GM12878 (cell line): Measurements from ENCODE around the gene NUDT1. TPM values are rescaled to one million over a fixed set of nuclear protein-coding genes. Genes with fewer than 3 reads are reported as not detected.

Experiments
- ATAC-seq: fragments of 200-7000 bp; cut with Tn5 transposase; 3 replicates; pipeline ENCODE4 v1.9.1; 2020; ENCODE audit warnings: mild to moderate bottlenecking, moderate library complexity
- BruUV-seq: library from RNA; stranded (reverse); fragments of 400-500 nt; replicated peaks from 2 replicates; lab custom pipeline; 2021; lab: Mats Ljungman, UMichigan
- CTCF ChIA-PET: fragments of 300-600 bp; sonication (Branson Sonifier 250); formaldehyde crosslinking; extraction: SDS; loops from one replicate; lab custom pipeline; 2021; ENCODE audit warnings: inconsistent platforms; lab: Yijun Ruan, JAX
- POLR2A ChIA-PET: fragments of 350-600 bp; formaldehyde crosslinking; extraction: SDS; loops from one replicate; lab custom pipeline; 2021; ENCODE audit warnings: inconsistent platforms; lab: Charles Lee
- RAD21 ChIA-PET: fragments of 300-600 bp; sonication (Branson Sonifier 250); formaldehyde crosslinking; loops from one replicate; lab custom pipeline; 2023; ENCODE audit warnings: antibody characterized with exemption; ENCODE audit not compliant: unreplicated experiment; lab: Charles Lee
- SMC1A ChIA-PET: fragments of 300-600 bp; sonication (Branson Sonifier 250); formaldehyde crosslinking; loops from one replicate; lab custom pipeline; 2023; ENCODE audit not compliant: unreplicated experiment, uncharacterized antibody; lab: Charles Lee
- DNase-seq: peaks from one replicate; pipeline ENCODE4 v3.0.0-alpha.2; 2011; ENCODE audit warnings: low read depth, low spot score
- FAIRE-seq: peaks from 3 replicates; lab custom pipeline; 2011; peaks lifted over from hg19 to GRCh38; lab: Jason Lieb, UNC
- H2AFZ ChIP-seq: 2 replicates; pipeline ENCODE4 v1.6.0; 2011; ENCODE audit warnings: low read depth, low read length, control low read depth; ENCODE audit not compliant: control insufficient read depth
- H3K27ac ChIP-seq: 2 replicates; pipeline ENCODE4 v1.5.1; 2011; ENCODE audit warnings: control low read depth; ENCODE audit not compliant: control insufficient read depth, insufficient read depth
- H3K27me3 ChIP-seq, 2 experiments: replicated peaks in 1 of 2; 2 replicates each; pipeline versions ENCODE4 v1.6.0 to v1.6.1; 2011; ENCODE audit warnings: low read length in 1 of 2; ENCODE audit not compliant: control insufficient read depth in 2 of 2, insufficient read depth in 2 of 2
- H3K36me3 ChIP-seq, 2 experiments: 2 replicates each; pipeline ENCODE4 v1.5.1; 2011; ENCODE audit warnings: low read length in 1 of 2; ENCODE audit not compliant: control insufficient read depth in 2 of 2, insufficient read depth in 2 of 2
- H3K4me1 ChIP-seq: 2 replicates; pipeline ENCODE4 v1.6.1; 2011; ENCODE audit warnings: mild to moderate bottlenecking, low read length, moderate library complexity, mixed read lengths; ENCODE audit not compliant: control insufficient read depth, insufficient read depth
- H3K4me2 ChIP-seq: 2 replicates; pipeline ENCODE4 v1.6.0; 2011; ENCODE audit warnings: control low read depth; ENCODE audit not compliant: control insufficient read depth, insufficient read depth
- H3K4me3 ChIP-seq: fragments of 200-600 bp; sonication (generic); 2 replicates; pipeline ENCODE4 v1.5.1; 2016
- H3K79me2 ChIP-seq: 2 replicates; pipeline ENCODE4 v1.6.0; 2011; ENCODE audit warnings: low read length; ENCODE audit not compliant: control insufficient read depth, insufficient read depth
- H3K9ac ChIP-seq: 2 replicates; pipeline ENCODE4 v1.8.0; 2011; ENCODE audit warnings: low read length, control low read depth, mixed read lengths; ENCODE audit not compliant: control insufficient read depth, insufficient read depth
- H3K9me3 ChIP-seq: replicated peaks from 3 replicates; pipeline ENCODE4 v1.5.1; 2011; ENCODE audit warnings: mild to moderate bottlenecking, low read length; ENCODE audit not compliant: control insufficient read depth, insufficient read depth
- H4K20me1 ChIP-seq: 2 replicates; pipeline ENCODE4 v1.6.0; 2011; ENCODE audit not compliant: control insufficient read depth, insufficient read depth
- BACH1 ChIP-seq: fragments of 450-650 bp; IDR thresholded peaks from 2 replicates; pipeline ENCODE4 v1.6.1; 2017; ENCODE audit warnings: mild to moderate bottlenecking, borderline replicate concordance
- BMI1 ChIP-seq: fragments of 450-650 bp; IDR thresholded peaks from 2 replicates; pipeline ENCODE4 v1.6.1; 2016; ENCODE audit warnings: mild to moderate bottlenecking, moderate library complexity, borderline replicate concordance
- EED ChIP-seq: sonication (generic); IDR thresholded peaks from 2 replicates; pipeline ENCODE4 v1.6.1; 2016; ENCODE audit warnings: antibody characterized with exemption, low read depth
- ETV6 ChIP-seq, 2 experiments: fragments of 450-650 bp in 1 of 2; IDR thresholded peaks in 1 of 2; conservative IDR thresholded peaks in 1 of 2; 2 replicates each; pipeline ENCODE4 v1.6.1; 2014; ENCODE audit warnings: antibody characterized with exemption in 1 of 2, borderline replicate concordance in 1 of 2, low read depth in 1 of 2, mild to moderate bottlenecking in 1 of 2, moderate library complexity in 1 of 2
- JUNB ChIP-seq: IDR thresholded peaks from 2 replicates; pipeline ENCODE4 v1.6.1; 2016; ENCODE audit warnings: antibody characterized with exemption, mild to moderate bottlenecking
- MEF2B ChIP-seq: fragments of 450-650 bp; IDR thresholded peaks from 2 replicates; pipeline ENCODE4 v1.6.1; 2018; ENCODE audit warnings: mild to moderate bottlenecking, moderate library complexity; ENCODE audit not compliant: partially characterized antibody, poor library complexity, severe bottlenecking
- MTA3 ChIP-seq: IDR thresholded peaks from 2 replicates; pipeline ENCODE4 v1.6.1; 2012; ENCODE audit warnings: low read length, inconsistent platforms, borderline replicate concordance
- MYB ChIP-seq: fragments of 150-350 bp; IDR thresholded peaks from 2 replicates; pipeline ENCODE4 v1.6.1; 2014; ENCODE audit warnings: mild to moderate bottlenecking, low read depth, low read length, borderline replicate concordance
- NFIC ChIP-seq: IDR thresholded peaks from 2 replicates; pipeline ENCODE4 v1.6.1; 2012; ENCODE audit warnings: low read depth, mild to moderate bottlenecking, inconsistent platforms, low read length, moderate library complexity
- NFYB ChIP-seq: IDR thresholded peaks from 2 replicates; pipeline ENCODE4 v1.6.1; 2011; ENCODE audit warnings: low read depth, mild to moderate bottlenecking, low read length, improper control_type of control experiment, moderate library complexity; ENCODE audit not compliant: insufficient read depth
- ZNF217 ChIP-seq: fragments of 450-650 bp; IDR thresholded peaks from 2 replicates; pipeline ENCODE4 v1.6.1; 2017; ENCODE audit warnings: antibody characterized with exemption, mild to moderate bottlenecking
- ZNF384 ChIP-seq: IDR thresholded peaks from 2 replicates; pipeline ENCODE4 v1.6.1; 2012; ENCODE audit warnings: low read depth, mild to moderate bottlenecking, low read length, improper control_type of control experiment, borderline replicate concordance
- WGBS: methylation state at CpG from one replicate; pipeline ENCODE4 v1.1.6; 2016; ENCODE audit warnings: low lambda C conversion rate; ENCODE audit not compliant: insufficient replicate concordance, insufficient coverage; ENCODE audit errors: missing lambda C conversion rate; 5-methylcytosine and 5-hydroxymethylcytosine counted together
- in situ Hi-C: fragments of 300-500 bp; cut with MboI; formaldehyde crosslinking; loops from 9 replicates; pipeline ENCODE4 v1.14.3; 2018; ENCODE audit warnings: mixed read lengths
- intact Hi-C: fragments of 100-400 bp; cut with micrococcal nuclease; formaldehyde crosslinking; loops from one replicate; pipeline ENCODE4 v1.14.2; 2022; ENCODE audit not compliant: unreplicated experiment
- polyA plus RNA-seq, 11 experiments: library from polyadenylated mRNA; depleted of rRNA in 4 of 11; unstranded in 6 of 11; stranded (reverse) in 5 of 11; fragments of >200 nt; fragmentation: Nextera tagmentation in 4 of 11; fragmentation: Illumina TruSeq in 1 of 11; extraction: Ambion mirVana in 4 of 11; extraction: Trizol in 1 of 11; gene quantifications; 1 replicate in 1 of 11; 2 replicates in 10 of 11; pipeline versions ENCODE4 v1.2.1 to v1.2.3, GENCODE V29; 2011 to 2016; ENCODE audit warnings: inconsistent platforms in 2 of 11, missing spikeins in 2 of 11, low read depth in 1 of 11
- total RNA-seq, 4 experiments: library from RNA; depleted of rRNA in 3 of 4; stranded (reverse); fragments of >200 nt in 3 of 4; fragmentation: Illumina TruSeq in 1 of 4; extraction: Trizol in 1 of 4; gene quantifications; 2 replicates each; pipeline versions ENCODE4 v1.2.1 to v1.2.3, GENCODE V29; 2013 to 2021
- TF ChIP-seq, protein P1 (sequence below): IDR thresholded peaks from 2 replicates; pipeline ENCODE4 v1.6.1; 2012; ENCODE audit warnings: mild to moderate bottlenecking, low read depth, low read length
- TF ChIP-seq, protein P2 (sequence below): fragments of 450-650 bp; IDR thresholded peaks from 2 replicates; pipeline ENCODE4 v1.6.1; 2016; ENCODE audit warnings: mild to moderate bottlenecking
- TF ChIP-seq, protein P3 (sequence below): IDR thresholded peaks from 2 replicates; pipeline ENCODE4 v1.6.1; 2012; ENCODE audit warnings: low read depth, low read length, improper control_type of control experiment

Gene NUDT1
- total and polyA plus RNA-seq, 10 of the 15 experiments (the other 5 are each of a cell fraction or from before 2014, with no cell fraction given): 7.7 to 122 (median 59.2) TPM

DNA sequence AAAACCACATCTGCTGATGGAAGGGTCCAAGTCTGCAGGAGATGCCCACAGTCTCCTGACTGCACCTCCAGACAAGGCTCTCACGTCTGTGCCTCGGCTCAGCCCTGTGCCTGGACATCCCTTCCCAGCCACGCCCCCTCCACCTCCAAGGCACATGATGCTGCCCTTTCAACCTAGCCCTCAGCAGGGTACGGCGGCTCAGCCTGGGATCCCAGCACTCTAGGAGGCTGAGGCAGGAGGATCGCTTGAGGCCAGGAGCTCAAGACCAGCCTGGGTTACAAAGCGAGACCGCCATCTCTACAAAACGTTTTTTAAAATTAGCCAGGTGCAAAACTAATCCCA, 23.6 kb upstream of the NUDT1 start:
- no peaks in the 10 kb centered on the region for H4K20me1 ChIP-seq
- H3K36me3 ChIP-seq: peaks cover 25 to 56% of the 10 kb centered on the region in 2 experiments
- intact Hi-C loops (no loop called here), in situ Hi-C loops (loop anchor here (10.0 kb wide), 1 partner anchor 554 kb away; no protein-coding TSS in a partner anchor)
- H3K4me1 ChIP-seq: no peaks in the 10 kb centered on the region
- 85% methylated on average over 8 of the region's 9 CpGs for WGBS
- no peak for FAIRE-seq
- H2AFZ ChIP-seq: no peak overlapping the region
- SMC1A ChIA-PET: no interaction called here
- TF ChIP-seq, protein P1, sequence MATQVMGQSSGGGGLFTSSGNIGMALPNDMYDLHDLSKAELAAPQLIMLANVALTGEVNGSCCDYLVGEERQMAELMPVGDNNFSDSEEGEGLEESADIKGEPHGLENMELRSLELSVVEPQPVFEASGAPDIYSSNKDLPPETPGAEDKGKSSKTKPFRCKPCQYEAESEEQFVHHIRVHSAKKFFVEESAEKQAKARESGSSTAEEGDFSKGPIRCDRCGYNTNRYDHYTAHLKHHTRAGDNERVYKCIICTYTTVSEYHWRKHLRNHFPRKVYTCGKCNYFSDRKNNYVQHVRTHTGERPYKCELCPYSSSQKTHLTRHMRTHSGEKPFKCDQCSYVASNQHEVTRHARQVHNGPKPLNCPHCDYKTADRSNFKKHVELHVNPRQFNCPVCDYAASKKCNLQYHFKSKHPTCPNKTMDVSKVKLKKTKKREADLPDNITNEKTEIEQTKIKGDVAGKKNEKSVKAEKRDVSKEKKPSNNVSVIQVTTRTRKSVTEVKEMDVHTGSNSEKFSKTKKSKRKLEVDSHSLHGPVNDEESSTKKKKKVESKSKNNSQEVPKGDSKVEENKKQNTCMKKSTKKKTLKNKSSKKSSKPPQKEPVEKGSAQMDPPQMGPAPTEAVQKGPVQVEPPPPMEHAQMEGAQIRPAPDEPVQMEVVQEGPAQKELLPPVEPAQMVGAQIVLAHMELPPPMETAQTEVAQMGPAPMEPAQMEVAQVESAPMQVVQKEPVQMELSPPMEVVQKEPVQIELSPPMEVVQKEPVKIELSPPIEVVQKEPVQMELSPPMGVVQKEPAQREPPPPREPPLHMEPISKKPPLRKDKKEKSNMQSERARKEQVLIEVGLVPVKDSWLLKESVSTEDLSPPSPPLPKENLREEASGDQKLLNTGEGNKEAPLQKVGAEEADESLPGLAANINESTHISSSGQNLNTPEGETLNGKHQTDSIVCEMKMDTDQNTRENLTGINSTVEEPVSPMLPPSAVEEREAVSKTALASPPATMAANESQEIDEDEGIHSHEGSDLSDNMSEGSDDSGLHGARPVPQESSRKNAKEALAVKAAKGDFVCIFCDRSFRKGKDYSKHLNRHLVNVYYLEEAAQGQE: no peak
- TF ChIP-seq ZNF217: no peak
- no peak for TF ChIP-seq MYB
- no peak for TF ChIP-seq NFYB
- TF ChIP-seq, protein P2, sequence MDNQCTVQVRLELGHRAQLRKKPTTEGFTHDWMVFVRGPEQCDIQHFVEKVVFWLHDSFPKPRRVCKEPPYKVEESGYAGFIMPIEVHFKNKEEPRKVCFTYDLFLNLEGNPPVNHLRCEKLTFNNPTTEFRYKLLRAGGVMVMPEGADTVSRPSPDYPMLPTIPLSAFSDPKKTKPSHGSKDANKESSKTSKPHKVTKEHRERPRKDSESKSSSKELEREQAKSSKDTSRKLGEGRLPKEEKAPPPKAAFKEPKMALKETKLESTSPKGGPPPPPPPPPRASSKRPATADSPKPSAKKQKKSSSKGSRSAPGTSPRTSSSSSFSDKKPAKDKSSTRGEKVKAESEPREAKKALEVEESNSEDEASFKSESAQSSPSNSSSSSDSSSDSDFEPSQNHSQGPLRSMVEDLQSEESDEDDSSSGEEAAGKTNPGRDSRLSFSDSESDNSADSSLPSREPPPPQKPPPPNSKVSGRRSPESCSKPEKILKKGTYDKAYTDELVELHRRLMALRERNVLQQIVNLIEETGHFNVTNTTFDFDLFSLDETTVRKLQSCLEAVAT: no peak
- TF ChIP-seq JUNB: no peak
- TF ChIP-seq BACH1: no peak
- no peak for TF ChIP-seq ETV6 (conservative IDR thresholded peaks at IDR 0.05 in 1 of 2, IDR thresholded peaks at IDR 0.05 in 1 of 2; ENCODE audit: borderline replicate concordance in 1 of 2, low read depth in 1 of 2)
- no peak for TF ChIP-seq EED
- TF ChIP-seq ZNF384: no peak
- TF ChIP-seq, protein P3, sequence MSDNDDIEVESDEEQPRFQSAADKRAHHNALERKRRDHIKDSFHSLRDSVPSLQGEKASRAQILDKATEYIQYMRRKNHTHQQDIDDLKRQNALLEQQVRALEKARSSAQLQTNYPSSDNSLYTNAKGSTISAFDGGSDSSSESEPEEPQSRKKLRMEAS: no peak
- no peak for TF ChIP-seq MTA3
- no peak for TF ChIP-seq MEF2B
- no peak for TF ChIP-seq NFIC
- TF ChIP-seq BMI1: no peak
- RAD21 ChIA-PET: no interaction called here
- no peaks in the 10 kb centered on the region for H3K79me2 ChIP-seq
- no peaks in the 10 kb centered on the region for H3K27me3 ChIP-seq
- no peak overlapping the region for H3K4me2 ChIP-seq
- H3K4me3 ChIP-seq: no peak overlapping the region
- CTCF ChIA-PET: no interaction called here
- H3K9ac ChIP-seq: no peak overlapping the region
- H3K9me3 ChIP-seq: no peaks in the 10 kb centered on the region
- ATAC-seq: no peak
- no peak overlapping the region for H3K27ac ChIP-seq
- POLR2A ChIA-PET: no interaction called here
- DNase-seq: no peak
- no TSS peak for BruUV-seq
